GM19240 (cell line): ENCODE results near the gene ATRN.
"Not testable (repeated sequence)": the region's sequence is repeated elsewhere in the genome, so short reads cannot be mapped to it uniquely, and the experiment has no call there.

Experiments used
- DNase-seq: peaks from one replicate; pipeline ENCODE4 v3.0.0; 2011; ENCODE audit warnings: low spot score; ENCODE audit not compliant: insufficient read length

ATRN gene

DNA sequence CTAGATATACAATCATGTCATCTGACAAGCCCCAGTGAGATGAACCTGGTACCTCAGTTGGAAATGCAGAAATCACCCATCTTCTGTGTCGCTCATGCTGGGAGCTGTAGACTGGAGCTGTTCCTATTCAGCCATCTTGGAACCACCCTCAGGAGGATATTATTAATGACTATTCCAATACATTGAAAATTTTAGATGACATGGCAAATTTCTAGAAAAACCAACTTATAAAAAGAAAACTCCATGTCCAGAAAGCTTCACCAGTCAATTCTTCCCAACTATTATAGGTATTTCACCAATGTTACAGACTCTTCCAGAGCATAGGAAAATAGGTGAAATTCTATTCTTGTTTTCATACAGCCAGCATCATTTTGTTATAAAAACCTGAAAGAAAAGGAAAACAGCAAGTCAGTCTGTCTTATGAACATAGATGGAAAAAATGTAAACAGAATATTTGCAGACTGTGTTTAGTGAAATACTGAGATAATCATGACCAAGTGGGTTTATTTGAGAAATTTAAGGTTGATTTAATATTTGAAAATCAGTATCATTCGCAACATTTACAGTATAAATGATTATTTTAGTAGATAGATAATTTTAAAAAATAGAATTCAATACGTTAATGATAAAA, 43.3 kb downstream of the ATRN start:
- DNase-seq = no peak

DNA sequence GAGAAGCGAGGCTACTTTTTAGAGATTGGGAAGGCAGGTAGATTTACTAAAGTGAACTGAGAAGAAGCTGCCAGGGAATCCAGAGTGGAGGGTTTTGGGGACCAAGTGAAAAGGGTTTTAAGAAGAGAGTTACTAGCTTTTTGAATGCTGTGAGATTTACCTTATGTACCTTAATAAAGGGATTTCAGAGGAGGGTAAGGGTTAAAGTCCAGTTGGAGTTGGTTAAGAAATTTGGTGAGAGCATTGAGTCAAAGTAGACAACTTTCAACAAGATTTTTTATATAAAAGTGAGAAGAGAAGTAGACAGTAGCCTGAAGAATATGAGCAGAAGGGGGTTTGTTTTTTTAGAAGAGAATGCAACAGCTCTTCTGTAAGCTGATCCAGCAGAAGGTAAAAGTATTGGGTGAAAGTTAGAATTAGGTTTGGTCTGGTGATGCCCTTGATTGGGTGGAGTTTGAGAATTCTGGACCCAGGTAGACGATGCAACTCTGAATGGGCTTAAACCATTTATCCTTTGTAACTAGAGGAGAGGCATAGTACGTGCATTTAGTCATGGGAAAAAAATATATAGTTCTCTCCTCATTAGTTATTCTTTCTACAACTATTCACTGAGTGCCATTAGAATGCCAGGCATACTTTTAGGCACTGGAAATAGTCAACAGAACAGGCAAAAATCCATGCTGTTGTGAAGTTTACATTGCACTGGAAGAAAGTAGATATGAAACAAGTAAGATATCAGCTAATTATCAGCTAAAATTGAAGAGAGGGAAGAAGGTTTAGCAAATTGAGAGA, 44.8 kb downstream of the ATRN start:
- no peak for DNase-seq

DNA sequence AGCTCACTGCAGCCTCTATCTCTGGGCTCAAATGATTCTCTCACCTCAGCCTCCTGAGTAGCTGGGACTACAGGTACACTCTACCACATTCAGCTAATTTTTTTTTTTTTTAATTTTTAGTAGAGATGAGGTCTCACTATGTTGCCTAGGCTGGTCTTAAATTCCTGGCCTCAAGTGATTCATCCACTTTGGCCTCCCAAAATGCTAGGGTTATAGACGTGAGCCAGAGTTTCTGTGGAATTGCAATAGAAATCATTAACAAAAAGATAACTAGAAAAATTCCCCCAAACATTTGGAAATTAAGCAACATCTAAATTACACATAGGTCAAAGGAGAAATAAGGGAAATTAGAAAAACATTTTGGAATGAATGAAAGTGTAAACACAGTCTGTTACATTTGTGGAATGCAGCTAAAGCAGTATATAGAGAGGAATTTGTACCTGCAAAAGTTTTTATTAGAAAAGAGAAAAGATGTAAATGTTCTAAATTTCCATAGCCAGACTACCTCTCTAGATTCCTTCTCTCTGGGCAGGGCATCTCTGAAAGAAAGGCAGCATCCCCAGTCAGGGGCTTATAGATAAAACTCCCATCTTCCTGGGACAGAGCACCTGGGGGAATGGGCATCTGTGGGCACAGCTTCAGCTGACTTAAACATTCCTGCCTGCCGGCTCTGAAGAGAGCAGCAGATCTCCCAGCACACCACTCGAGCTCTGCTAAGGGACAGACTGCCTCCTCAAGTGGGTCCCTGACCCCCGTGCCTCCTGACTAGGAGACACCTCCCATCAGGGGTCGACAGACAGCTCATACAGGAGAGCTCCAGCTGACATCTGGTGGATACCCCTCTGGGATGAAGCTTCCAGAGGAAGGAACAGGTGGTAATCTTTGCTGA, 51.3 kb downstream of the ATRN start:
- no peak for DNase-seq

DNA sequence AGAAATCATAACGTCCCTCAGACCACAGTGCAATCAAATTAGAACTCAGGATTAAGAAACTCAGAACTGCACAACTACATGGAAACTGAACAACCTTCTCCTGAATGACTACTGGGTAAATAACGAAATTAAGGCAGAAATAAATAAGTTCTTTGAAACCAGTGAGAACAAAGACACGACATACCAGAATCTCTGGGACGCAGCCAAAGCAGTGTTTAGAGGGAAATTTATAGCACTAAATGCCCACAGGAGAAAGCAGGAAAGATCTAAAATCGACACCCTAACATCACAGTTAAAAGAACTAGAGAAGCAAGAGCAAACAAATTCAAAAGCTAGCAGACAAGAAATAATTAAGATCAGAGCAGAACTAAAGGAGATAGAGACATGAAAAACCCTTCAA, 53.9 kb downstream of the ATRN start:
- DNase-seq = not testable (repeated sequence)

DNA sequence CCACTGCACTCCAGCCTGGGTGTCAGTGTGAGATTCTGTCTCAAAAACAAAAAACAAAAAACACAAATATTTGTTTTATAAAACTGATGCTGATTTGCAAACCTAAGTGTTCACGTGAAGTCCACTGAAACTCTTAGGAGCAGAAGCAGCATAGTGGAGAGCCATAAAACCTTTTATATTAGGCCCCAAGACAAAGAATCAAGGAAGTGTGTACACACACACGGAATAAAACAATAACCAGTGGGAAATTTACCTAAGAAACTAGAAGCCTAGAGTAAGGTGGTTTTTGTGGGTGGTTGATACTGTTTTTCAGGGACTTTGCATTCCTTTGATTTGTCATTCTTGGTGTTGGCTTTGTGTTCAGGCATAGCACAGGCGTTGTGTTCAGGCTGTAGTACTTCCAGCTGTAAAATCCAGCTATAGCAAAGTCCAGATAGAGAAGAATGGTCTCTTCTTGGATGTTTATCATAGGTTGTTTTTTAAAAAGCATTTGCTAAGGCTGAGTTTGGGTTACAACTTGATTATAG, 61.3 kb downstream of the ATRN start:
- DNase-seq = no peak

DNA sequence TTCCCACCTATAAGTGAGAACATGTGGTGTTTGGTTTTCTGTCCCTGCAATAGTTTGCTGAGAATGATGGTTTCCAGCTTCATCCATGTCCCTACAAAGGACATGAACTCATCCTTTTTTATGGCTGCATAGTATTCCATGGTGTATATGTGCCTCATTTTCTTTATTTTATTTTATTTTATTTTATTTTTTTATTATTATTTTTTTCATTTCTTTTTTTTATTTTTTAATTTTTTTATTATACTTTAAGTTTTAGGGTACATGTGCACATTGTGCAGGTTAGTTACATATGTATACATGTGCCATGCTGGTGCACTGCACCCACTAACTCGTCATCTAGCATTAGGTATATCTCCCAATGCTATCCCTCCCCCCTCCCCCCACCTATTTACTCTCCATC, 66.9 kb downstream of the ATRN start:
- DNase-seq = not testable (repeated sequence)

DNA sequence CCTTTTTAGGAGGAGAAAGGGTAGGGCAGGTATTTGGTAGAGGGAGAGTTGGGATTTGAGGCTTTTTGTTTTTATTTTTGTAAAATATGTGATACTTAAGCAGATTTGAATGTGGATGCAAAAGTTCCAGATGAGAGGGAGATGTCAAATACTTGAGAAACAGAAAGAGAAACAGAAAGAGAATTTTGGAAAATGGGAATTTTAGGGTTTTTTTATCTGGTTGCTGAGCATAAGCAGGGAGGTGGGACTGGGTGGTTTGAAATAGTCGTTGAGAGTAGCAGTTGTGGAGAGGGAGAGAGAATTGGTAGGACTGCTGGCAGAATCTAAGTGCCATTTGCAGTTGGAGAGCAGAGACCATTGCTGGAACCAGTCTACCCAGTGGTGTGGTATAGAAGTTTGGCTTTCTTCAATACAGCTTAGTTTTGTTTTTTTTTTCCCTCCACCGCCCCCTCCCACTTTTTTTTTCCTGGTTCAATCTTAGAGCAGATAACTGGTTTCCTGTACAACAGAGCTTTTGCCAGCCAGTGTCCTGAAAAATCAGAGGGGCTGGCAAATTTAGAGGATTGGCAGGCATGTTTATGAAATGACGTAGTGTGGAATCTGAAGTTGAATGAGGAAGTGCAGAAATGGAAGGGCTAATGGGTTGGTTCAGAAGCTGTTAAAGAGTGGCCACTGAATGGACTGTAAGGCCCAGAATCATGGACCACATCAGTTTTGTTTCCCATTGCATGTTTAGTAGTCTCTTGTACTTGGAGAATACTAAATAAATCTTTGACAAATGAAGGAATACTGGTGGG, 68.7 kb downstream of the ATRN start:
- no peak for DNase-seq

DNA sequence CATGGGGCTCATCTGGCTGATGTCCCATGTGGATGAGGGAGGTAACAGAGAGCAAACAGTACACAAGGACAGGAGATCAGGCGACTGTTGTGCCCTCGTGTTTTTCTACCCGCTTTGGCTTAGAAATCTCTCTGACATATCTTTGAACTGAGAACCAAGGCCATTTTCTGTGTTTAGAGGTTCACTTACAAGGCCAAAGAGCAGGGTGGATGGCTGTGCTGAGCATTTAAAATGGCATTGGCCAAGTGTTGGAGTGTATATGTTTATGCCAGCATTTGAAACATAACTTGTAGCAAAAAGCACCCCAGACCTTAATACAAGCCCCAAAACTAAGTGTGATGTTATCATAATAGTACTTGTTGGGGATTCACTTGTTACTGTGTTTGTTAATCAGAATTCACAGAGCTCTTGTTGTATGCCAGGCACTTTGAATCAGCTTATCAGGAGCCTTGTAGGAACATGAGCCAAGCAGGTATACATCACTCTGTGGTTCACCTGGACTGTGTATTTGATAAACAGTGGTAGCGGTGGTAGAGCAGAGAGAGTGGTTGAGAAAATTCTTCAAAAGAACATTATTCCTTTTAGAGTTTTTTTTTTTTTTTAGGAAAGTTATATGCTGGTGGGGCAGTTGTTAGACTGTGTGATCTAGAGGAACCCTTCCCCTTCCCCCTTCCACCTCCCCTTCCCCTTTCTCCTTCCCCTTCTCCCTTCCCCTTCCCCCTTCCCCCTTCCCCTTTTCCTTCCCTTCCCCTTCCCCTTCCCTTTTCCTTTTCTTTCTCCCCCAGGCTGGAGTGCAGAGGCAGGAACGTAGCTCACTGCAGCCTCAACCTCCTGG, 71.3 kb downstream of the ATRN start:
- no peak for DNase-seq

DNA sequence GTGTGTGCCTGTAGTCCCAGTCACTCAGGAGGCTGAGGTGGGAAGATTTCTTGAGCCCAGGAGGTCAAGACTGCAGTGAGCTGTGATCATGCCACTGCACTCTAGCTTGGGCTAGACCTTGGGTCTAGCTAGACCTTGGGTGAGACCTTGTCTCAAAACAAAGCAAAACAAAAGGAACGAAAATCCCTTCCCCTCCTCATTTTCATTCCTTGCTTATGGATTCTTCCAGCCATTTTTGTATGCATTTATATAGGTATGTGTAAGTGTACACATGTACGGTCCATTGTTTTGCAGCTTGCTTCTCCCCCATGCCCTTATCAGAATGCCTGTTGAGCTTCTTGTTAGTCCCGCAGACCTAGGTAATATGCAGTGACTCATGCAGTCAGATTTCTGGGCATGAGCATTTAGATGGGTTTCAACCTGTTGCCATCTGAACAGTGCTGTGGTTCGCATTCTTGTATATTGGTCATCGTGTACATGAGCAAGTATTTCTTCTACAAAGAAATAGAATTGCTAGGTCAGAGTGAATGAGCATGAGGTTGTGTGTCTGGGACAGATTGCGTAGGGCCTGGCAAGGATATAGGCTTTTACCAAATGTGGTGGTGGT, 73.2 kb downstream of the ATRN start:
- DNase-seq = no peak

DNA sequence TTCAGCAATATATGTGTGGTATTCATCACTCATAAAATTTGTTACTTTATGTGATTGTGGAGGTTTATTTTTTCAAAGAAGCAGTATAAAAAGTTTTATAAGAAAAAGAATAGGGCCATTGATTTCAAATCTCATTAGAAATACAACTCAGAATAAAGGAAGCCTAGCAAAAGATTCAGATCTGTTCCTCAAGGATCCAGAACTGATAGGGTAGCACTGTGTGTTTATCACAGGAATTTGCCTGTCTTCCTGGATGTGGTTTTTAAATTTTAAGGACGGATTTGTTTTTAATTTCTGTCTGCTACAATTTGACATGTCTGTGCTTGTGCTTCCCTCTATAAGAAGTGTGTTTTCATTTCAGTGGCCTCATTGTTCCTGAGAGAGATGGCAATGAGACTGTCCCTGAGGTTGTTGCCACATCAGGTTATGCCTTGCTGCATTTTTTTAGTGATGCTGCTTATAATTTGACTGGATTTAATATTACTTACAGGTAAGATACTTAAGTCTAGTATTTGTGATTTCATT, 74.6 kb downstream of the ATRN start:
- no peak for DNase-seq

DNA sequence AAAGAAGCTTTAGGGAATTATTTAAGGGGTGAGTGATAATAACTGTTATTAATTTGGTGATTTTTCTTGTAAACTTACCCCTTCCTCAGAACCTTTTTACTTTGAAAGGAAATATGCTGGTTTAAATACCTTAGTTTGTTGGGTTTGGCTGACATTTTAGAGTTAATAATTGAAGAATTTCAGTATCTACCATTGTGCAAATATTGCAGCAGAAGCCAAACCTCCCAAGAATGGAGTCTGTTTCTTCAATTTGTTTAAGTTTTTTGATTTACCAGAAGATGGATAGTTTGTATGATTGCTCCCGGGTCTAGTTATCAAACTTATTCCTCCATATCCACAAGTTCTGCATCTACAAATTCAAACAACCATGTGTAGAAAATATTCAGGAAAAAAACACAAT, 77.1 kb downstream of the ATRN start:
- DNase-seq = no peak

DNA sequence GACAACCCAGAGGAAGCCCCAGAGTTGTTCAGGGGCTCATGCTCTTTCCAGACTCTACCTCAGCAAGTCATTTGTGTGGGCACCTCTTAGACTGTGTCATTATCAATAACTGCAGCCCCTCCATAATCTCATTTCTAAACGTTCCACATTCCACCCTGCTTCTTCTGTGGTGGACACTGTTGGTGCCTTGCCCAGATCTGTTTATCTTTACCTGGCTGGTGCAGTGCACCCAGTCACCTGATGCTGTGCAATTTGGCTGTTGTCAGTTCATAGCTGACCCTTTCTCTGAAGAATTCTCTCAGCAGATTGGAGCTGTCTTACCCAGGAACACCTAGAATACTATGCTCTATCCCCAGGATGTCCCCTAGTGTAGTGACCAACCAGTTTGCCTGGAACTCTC, 80.0 kb downstream of the ATRN start:
- no peak for DNase-seq

DNA sequence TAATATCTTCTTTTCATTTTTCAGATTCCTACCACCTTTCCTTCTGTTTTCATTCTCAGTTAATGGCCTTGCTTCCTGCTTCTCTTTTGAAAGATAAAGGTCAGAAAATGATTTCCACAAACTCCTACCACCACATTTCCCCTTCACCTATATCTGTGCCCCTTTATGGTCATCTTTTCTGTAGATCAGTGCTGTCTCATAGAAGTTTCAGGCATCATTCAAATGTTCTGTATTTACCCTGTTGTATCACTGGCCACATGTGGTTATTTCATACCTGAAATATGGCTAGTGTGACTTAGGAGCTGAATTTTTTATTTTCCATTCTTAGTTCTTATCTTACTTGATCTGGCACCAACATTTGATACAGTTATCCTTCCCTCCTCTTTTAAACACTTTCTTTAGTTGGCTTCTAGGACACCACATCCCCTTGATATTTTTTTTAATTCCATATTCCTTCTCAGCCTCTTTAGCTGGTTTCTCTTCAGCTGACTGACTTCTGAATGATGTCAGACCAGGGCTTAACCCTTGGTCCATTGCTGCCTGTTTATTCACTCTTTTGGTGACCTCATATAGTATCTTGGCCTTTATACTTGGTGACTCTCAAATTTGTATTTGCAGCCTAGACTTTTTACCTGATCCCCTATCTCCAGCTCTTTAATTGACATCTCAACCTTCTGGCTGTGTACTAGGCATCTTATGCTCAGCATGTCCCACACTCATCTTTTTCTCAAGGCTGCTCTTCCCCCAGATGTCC, 81.0 kb downstream of the ATRN start:
- no peak for DNase-seq

DNA sequence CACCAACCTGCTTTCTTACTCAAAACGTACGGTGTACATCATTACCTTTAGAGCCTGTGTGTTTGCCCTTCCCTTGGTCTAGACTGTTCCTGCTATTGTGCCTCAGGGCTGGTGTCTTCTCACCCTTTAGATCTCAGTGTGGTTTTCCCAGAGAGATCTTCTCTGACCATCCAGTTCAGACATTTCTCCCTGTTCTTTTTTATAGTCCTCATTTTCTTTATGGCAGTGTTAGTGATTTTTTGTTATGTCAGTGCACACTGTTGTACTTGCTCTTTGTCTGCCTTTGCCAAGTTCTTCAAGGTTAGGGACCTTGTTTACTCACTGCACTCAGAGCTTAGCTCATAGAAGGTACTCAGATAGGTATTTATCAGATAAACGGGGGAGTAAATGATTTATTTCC, 82.8 kb downstream of the ATRN start:
- no peak for DNase-seq

DNA sequence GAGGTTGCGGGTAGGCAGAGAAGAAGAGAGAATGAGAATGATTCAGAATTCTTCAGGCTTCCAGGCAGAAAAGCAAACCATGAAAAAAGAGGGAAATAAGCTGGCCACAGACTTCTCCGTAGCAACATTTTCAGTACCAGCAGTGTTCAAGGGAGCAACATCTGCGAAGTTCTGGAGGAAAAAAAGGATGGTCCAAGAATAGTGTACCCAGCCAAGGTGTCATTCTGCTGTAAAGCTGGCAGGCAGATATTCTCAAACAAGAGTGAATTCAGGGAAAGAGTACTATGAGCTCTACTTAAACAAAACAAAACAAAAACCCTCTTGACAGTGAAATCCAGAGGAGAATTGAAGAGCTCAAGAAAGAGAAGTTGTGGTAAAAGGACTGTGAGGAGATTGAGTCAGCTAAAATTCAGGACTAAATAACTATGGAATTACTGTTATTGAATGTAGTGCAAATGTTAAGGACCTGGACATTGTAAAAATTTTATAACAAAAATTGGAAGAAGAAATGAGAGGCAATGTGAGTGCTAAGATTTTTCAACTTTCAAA, 86.5 kb downstream of the ATRN start:
- DNase-seq = no peak

DNA sequence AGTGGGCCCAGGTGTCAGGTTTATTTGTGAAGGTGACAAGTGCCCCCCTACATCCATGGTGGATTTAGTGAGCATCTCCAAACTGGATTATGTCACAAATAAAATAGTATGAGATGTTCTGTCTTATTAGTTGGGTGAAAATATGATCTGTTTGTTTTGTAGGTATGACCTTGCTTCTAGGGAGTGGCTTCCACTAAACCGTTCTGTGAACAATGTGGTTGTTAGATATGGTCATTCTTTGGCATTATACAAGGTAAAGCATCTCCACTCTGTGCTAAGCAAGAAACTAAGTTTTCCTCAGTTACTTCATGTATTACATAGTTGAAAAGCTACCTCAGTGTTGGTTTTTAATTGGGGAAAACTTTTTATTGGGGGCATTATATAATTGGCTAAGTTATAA, 88.4 kb downstream of the ATRN start:
- no peak for DNase-seq

DNA sequence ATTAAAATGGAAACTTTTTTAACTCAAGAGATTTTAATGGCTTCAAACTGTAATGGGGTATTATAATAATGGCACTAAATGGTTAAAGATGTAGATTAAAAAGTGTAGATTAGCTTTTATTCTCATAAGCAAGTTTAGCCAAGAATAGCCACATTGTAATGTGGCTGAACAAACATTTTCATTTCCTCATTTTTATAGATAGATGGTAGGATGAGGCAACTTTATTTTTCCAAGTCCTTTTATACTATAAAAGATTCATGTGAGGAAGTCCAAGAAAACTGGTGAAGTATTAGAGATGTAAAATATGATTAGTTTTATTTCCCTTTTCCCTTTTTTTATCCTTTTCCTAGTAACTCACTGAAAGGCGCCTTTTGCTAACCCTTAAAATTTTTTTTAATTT, 88.8 kb downstream of the ATRN start:
- DNase-seq = no peak

DNA sequence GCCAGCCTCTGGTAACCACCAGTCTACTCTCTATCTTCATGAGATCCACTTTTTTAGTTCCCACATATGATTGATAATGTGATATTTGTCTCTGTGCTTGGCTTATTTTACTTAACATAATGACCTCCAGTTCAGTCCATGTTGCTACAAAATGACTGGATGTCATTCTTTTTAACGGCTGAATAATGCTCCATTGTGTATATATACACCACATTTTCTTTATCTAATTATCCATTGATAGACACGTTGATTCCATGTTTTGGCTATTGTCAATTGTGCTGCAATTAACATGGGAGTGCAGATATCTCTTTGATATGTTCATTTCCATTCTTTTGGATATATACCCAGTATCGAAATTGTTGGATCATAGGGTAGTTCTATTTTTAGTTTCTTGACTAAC, 89.3 kb downstream of the ATRN start:
- no peak for DNase-seq

DNA sequence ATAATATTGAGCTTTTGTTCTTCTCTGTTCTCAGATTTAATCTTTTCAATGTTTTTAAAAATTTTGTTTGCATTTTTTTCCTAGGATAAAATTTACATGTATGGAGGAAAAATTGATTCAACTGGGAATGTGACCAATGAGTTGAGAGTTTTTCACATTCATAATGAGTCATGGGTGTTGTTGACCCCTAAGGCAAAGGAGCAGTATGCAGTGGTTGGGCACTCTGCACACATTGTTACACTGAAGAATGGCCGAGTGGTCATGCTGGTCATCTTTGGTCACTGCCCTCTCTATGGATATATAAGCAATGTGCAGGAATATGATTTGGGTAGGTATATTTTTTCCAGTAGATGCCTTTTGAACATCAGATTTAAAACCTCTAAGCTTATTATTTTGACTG, 89.8 kb downstream of the ATRN start:
- DNase-seq = no peak
